ENCODE data around the gene WDR49.

The WDR49 gene

DNA sequence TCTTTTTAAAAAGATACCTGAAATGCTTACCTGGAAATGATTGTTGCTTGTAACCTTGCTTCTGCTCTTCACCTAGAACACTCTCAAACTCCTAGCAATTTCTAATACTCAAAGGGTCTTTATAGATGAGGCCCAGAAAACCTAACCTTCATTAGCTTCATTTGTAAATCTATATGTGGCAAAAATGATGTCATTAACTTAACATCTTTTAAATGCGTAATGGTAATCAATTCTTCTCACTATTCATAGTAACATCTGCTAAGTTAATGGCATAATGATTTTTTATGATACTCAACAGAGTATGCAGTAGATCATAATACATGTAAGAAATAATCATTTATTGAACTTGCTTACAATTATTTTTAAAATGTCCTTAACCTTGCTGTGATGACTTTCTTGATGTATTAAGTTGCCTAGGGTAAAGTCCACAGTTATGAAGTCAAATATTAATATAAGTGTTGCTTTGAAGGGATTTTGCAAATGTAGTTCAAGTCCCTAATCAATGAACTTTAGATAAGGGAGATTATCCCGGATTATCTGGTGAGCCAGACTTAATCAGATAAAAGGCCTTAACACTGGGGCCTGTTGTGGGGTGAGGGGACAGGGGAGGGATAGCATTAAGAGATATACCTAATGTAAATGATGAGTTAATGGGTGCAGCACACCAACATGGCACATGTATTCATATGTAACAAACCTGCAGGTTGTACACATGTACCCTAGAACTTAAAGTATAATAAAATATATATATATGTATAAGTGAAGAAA, 169.8 kb downstream of the WDR49 start:
- DNase-seq, result no peak

DNA sequence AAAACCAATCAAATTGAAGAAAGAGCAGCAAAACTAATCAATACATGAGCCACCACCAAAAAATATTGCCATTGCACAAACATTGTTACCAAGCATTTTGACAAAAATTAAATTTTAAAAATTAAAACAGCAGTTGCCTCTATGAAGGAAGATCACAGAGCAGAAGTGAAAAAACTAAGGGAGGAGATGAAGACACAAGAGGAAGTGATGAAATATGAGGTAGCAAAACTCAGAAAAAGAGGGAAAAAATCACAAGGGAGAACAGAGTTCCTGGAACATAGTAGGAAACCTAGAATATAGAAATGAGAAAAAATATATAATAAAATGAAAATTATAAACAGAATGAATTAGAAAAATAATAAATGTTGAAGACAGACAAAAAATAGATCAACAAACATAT, 172.6 kb downstream of the WDR49 start:
- no peak for DNase-seq

DNA sequence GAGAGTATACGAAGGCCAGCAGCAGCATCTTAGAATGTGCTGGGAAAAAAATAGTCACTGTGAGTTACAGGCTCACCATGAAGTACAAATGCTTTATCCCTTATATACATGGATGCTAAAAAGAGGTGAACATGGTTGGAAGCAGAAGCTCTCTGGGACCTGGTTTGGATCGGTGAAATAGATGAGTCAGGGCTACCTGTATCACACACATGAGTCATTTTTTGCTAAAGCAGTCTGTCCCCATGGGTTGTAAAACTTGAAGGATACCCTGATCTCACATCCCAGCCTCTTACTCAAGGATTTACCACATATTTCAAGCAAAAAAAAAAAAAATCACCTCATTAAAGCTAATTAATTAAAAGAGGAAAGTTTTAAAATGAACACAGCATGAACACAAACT, 173.0 kb downstream of the WDR49 start:
- DNase-seq, result no peak

DNA sequence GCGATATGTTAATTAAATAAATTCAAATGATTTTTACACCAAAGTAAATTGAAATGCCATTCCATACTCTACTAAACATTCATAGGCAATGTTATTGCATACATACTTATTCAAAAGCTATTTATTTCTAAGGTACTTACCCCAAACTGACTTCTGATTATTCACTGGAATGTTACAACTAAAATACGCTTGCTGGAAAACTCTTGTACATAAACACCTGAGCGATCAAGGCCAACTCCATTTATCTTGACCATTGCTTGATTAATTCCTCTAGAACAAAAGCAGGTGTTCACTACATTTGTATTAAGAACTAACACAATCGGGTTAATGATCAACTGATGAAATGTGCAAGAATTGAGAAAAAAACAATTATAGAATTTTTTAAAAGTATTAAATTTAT, 179.9 kb downstream of the WDR49 start, which contains the start of gene SERPINI2:
TSS of gene SERPINI2 (minus strand) at position 180 of the 400 bp plus-strand sequence. CDS start 2,208 bp downstream, outside the sequence.
- DNase-seq, result no peak

DNA sequence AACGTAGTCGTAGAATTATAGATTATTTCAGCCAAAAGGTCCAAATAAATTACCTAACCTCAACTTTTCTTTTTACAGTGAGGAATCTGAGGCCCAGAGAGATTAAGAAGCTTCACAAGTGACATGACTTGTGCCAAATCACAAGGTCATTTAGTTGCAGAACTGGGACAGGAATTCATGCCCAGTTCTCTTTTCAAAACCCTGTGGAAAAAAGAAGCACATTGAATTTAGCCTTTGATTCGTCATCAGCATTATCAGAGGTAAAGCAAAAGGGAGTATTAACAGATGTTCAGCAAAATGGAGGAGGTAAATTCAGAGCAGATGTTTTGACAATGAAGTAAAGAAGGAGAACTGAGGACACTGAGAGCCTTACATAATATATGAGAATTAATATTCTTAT, 184.4 kb downstream of the WDR49 start:
- no peak for DNase-seq

DNA sequence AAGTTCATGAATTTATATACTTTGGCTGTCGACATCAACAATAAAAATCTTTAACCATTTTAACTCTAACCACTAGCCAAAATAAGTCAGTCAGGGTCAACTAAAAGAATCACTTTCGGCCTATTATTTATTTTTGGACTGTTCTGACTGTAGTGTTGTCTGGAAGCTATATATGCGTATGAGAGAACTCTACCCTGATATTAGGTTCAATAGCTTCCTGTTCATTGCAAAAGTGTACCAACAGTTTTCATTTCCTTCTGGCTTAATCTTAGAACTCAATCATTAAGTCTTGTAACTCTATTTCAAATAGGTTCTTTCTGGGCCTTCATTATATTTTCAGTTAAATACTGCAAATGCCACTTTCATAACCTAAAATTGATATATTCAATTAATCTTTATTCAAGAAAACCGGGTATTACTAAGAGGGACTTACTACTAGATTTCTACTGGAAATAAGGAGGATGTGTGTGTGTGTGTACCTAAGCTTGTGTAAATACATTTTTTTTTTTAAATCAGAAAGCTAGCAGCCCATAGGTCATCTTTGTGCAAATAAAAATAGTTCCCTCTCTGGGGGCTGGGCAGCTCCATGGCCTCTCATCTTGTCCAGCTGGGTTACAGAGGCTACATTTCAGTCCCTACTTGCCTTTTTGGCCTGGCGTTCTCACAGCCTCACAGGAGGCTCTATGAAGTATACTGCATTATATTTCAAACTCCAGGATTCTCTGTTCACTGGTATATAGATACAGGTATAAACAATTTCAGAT, 185.7 kb downstream of the WDR49 start:
- DNase-seq, result no peak

DNA sequence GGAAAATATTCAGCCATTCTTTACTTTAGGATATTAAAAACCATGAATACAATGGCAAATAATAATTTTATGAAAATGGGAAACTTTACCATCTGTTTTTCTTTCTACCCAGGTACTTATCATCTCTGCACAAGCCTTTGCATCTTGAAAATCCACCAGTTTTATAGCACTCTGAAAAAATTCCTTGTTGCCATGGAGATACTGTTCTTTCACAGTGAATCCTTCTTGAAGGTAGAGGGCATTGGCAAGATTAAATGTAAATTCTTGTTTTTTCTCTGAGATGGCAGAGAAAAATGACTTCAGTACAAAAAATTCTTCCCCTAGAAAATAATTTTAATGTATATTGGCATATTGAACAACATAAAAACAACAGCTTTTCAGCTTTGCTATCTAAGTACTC, 186.8 kb downstream of the WDR49 start:
- DNase-seq, result no peak

DNA sequence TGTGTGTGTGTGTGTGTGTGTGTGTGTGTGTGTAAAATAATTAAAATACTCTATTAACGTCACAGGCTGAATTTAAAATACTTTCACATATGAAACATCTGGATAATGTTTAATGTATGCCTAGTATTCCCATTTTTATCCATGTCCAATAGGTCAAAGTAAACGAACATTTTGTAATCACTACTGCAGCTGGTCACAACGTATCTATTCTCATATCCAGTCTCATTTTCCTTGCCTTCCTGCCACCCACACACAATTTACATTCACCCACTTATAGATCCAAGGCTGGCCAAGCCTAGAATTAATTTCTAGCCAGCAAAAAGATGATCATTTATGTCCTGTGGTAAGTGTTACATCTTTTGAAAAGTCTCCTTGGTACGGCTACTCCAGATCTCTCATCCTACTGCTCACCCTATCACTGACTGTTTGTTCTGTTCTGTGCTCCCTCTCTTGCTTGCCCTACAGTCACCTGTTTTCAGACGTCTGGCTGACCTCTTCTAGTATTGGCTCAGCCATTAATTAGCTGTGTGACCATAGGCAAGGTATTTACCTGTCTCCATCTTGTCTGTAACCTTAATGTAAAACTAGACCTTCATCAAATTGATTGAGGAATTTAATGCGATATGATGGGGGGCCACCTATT, 197.5 kb downstream of the WDR49 start:
- no peak for DNase-seq

DNA sequence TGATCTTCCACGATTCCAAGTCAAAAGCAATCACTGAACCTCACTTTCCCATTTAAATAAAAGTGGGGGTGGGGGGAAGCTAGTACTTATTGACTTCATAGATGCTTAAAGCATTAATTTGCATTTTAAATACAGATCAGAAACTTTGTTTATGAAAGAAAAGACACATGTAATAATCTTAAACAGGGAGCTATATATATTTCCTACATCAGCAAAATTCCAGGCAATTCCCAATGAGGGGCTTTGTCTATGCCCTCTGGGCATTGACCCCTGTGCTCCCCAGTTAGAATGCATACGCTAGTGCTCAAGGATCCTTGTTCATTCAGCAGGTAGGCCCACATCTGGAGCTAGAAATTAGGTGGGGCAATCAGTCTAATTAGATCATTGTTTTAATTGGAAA, 199.9 kb downstream of the WDR49 start:
- DNase-seq, result no peak

DNA sequence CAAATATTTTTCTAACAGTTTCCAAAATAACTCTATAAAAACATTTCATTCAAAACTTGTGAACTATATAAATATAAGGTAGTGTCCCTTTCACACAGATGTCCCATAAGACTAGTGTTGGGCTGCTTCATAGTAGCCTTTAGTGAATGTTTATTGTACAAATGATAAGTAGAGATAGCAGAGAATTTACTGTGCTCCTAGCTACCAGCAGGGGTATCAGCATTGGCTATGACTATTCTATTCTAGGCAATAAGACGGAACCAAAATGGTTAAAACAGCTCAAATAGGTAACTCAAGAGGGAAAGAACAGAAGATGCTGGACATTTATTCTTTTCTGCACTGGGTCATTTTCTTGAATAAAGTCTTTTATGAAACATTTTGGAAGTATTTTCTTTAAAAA, 202.5 kb downstream of the WDR49 start:
- DNase-seq, result no peak

DNA sequence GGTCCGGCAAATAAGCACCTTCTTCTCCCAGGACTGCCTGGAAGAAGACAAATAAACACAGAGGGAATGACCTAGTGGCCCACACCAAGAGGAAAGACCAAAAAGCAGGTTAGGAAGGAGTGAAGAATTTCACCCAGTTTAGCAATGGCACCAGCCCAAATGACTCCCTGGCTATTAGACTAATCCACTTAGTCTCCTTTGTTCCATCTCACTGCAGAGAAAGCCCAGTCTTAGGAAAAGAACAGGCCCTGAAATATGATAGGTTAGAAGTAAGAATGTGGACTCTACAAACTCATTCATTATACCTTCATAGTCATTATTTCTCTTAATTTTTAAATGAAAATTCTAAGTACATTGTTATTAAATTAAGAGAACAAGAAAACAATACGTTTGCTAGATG, 203.1 kb downstream of the WDR49 start:
- no peak for DNase-seq

DNA sequence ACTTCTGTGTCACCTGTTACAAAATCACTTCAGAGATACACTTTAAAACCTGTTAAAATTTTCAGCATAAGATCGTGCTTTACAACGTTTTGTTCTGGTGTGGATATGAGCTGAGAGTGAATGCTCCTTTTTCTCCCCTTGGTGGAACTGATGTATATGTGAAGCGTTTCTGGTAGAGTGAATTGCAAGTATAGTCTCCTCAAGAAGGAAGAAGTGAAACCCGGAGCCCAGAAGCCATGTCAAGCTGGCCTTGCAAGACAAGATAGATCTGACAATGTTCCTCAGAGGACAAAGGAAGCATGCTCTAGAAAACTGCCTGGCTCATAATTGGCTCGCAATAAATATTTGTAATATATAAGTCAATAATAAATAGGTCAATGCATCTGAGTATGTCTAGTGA, 203.5 kb downstream of the WDR49 start:
- no peak for DNase-seq

DNA sequence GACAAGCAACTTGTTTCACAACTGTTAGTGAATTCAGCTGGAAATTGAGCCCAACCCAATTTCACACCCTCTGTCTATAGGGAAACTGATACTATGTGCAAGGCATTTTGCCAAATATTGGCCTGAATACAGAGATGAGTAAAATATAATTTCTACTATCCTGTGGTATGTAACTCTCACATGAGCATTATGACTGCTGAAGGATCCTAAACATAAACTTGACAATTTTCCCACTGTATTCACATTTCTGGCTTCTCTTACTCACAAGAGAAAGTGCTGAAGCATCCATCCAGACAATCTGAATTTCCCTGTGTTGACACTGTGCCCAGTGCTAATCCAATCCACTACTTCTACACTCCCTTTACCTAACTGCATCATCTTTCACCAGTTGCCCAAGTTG, 208.3 kb downstream of the WDR49 start:
- no peak for DNase-seq

DNA sequence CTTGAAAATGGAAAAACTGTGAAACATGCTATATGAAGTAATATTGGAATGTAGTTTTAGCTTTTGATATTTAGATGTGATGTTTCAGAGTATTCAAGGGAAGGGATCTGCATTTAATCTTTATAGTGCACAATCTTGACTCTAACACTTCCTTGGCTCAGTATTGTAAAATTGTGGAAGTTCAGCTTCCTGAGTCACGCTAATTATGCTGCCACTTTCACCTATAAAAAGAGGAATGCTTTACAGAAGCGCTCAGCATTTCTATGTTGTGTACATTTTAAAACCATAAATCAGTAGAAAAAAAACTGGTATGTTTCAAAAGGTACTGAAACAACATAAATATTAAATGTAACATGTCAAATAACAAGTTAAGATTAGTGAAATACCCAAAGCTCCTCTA, 212.5 kb downstream of the WDR49 start:
- no peak for DNase-seq

DNA sequence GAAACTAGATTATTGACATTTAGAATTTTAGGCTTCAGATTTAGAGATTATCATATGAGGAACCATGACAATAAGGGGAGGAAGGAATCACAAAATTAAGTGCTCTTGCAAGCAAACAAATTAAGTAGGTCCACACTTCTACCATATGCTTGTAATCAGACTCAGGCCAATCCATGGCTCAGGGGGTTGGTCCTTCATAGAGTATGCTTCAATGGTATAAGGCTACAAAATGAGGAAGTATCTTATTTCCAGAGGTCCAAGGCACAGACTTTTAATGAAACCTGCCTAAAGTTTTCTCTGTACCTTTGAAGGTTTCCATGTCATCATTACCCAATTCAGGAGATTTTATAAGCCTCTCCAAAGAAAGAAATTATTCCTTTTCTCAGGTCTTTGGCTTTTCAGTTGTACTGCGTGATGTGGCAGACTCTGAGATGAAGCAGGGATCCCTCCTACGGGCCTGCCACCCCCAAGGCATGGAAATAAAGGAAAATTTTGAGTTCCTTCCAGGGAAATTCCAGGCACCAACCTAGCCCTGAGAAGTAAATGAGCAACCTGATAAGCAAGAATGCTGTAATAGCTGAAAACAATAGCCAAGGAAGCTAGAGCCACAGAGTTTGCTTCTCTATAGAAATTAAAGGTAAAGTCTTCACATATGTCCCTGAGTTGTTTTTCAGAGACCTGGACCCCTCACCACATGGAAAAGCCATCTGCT, 216.2 kb downstream of the WDR49 start:
- no peak for DNase-seq
